Chondrocyte (in vitro differentiated cells): ENCODE measurements around the gene WIF1. TPM values are rescaled to one million over a fixed set of nuclear protein-coding genes. Genes with fewer than 3 reads are reported as not detected.

ENCODE experiments used
- DNase-seq: peaks from one replicate; pipeline ENCODE4 v3.0.0; 2021; ENCODE audit warnings: mixed read lengths, low spot score
- H3K27ac Mint-ChIP-seq: one replicate; pipeline ENCODE4 v1.8.0; 2021; ENCODE audit warnings: mild to moderate bottlenecking, moderate library complexity, mixed read lengths; ENCODE audit not compliant: unreplicated experiment
- H3K27me3 Mint-ChIP-seq: 2 replicates; pipeline ENCODE4 v1.8.0; 2021; ENCODE audit warnings: low read depth, mixed read lengths
- H3K36me3 Mint-ChIP-seq: 2 replicates; pipeline ENCODE4 v1.8.0; 2021; ENCODE audit warnings: low read depth, mixed read lengths
- H3K4me1 Mint-ChIP-seq: 2 replicates; pipeline ENCODE4 v1.8.0; 2021; ENCODE audit warnings: low read depth, mild to moderate bottlenecking, mixed read lengths
- H3K4me3 Mint-ChIP-seq: one replicate; pipeline ENCODE4 v1.8.0; 2021; ENCODE audit warnings: mild to moderate bottlenecking, moderate library complexity, mixed read lengths; ENCODE audit not compliant: unreplicated experiment
- H3K9me3 Mint-ChIP-seq: 2 replicates; pipeline ENCODE4 v1.8.0; 2021; ENCODE audit warnings: low read depth, mixed read lengths
- CTCF ChIP-seq: fragments of 200-600 bp; sonication (generic); IDR thresholded peaks from 2 replicates; pipeline ENCODE4 v1.5.0; 2021; ENCODE audit warnings: antibody characterized with exemption, mild to moderate bottlenecking, moderate library complexity
- total RNA-seq: library from RNA; stranded (reverse); gene quantifications from 3 replicates; pipeline ENCODE4 v1.2.1, GENCODE V29; 2021

Gene WIF1
- total RNA-seq, 1 donor from 2014 or later, result not detected

GRCh38 chr12:65106948-65107347 is 14.2 kb downstream of the WIF1 start:
- no peaks in the 10 kb centered on the region for H3K4me1 Mint-ChIP-seq
- H3K36me3 Mint-ChIP-seq, result no peaks in the 10 kb centered on the region
- no peak overlapping the region for H3K4me3 Mint-ChIP-seq
- H3K9me3 Mint-ChIP-seq, result no peaks in the 10 kb centered on the region
- no peak overlapping the region for H3K27ac Mint-ChIP-seq
- peaks cover 22% of the 10 kb centered on the region for H3K27me3 Mint-ChIP-seq
- peak; percentile 80 for TF ChIP-seq CTCF
- DNase-seq, result no peak

GRCh38 chr12:65100140-65100539 is 21.0 kb downstream of the WIF1 start:
- Mint-ChIP-seq H3K36me3 (no peaks in the 10 kb centered on the region), H3K9me3 (no peaks in the 10 kb centered on the region), H3K4me1 (no peaks in the 10 kb centered on the region), H3K4me3 (no peak overlapping the region), H3K27me3 (peaks cover 41% of the 10 kb centered on the region), H3K27ac (no peak overlapping the region)
- TF ChIP-seq CTCF, result peak; percentile 47
- no peak for DNase-seq

GRCh38 chr12:65099182-65099581 is 21.9 kb downstream of the WIF1 start:
- Mint-ChIP-seq H3K4me1 (no peaks in the 10 kb centered on the region), H3K4me3 (no peak overlapping the region), H3K36me3 (no peaks in the 10 kb centered on the region), H3K27ac (no peak overlapping the region), H3K27me3 (peaks cover 41% of the 10 kb centered on the region), H3K9me3 (no peaks in the 10 kb centered on the region)
- no peak for DNase-seq
- TF ChIP-seq CTCF, result no peak

- DNase-seq, result no peak
- peaks cover 48% of the 10 kb centered on the region for H3K27me3 Mint-ChIP-seq
- H3K36me3 Mint-ChIP-seq, result no peaks in the 10 kb centered on the region
- H3K4me3 Mint-ChIP-seq, result no peak overlapping the region
- H3K9me3 Mint-ChIP-seq, result no peaks in the 10 kb centered on the region
- no peak for TF ChIP-seq CTCF
- no peak overlapping the region for H3K27ac Mint-ChIP-seq
- H3K4me1 Mint-ChIP-seq, result no peaks in the 10 kb centered on the region
These were observed 22.7 kb downstream of the WIF1 start for GRCh38 chr12:65098364-65098763.

GRCh38 chr12:65094722-65095121 is 26.4 kb downstream of the WIF1 start:
- no peaks in the 10 kb centered on the region for H3K9me3 Mint-ChIP-seq
- no peak for DNase-seq
- H3K36me3 Mint-ChIP-seq, result no peaks in the 10 kb centered on the region
- peaks cover 56% of the 10 kb centered on the region for H3K27me3 Mint-ChIP-seq
- no peaks in the 10 kb centered on the region for H3K4me1 Mint-ChIP-seq
- no peak overlapping the region for H3K27ac Mint-ChIP-seq
- no peak for TF ChIP-seq CTCF
- no peak overlapping the region for H3K4me3 Mint-ChIP-seq
